CD4-positive, CD25-positive, alpha-beta regulatory T cell (primary cell): ENCODE measurements around the gene DIAPH2. TPM values are rescaled to one million over a fixed set of nuclear protein-coding genes. Genes with fewer than 3 reads are reported as not detected.
"Not testable (repeated sequence)": the region's sequence is repeated elsewhere in the genome, so short reads cannot be mapped to it uniquely, and the experiment has no call there.

Experiments
- ATAC-seq, 2 donors: fragments of 150-1000 bp; cut with Tn5 transposase; one replicate each; pipeline ENCODE4 v1.10.0; 2021; ENCODE audit warnings: low read depth in 2 of 2, moderate number of reproducible peaks in 2 of 2, moderate library complexity in 1 of 2
- DNase-seq, 3 donors: peaks; one replicate each; pipeline versions ENCODE4 v3.0.0 to v3.0.0-alpha.2; 2012 to 2022; ENCODE audit warnings: mixed read lengths in 1 of 3
- H3K27ac ChIP-seq: one replicate; pipeline ENCODE4 v1.7.0; 2013; ENCODE audit warnings: mild to moderate bottlenecking, low read length; ENCODE audit not compliant: insufficient read depth, poor library complexity, severe bottlenecking
- H3K27me3 ChIP-seq: one replicate; pipeline ENCODE4 v1.7.0; 2013; ENCODE audit warnings: low read length; ENCODE audit not compliant: control insufficient read depth, insufficient read depth
- H3K36me3 ChIP-seq: one replicate; pipeline ENCODE4 v1.7.0; 2013; ENCODE audit warnings: mild to moderate bottlenecking, low read length, moderate library complexity; ENCODE audit not compliant: control insufficient read depth, insufficient read depth
- H3K4me1 ChIP-seq: 2 replicates; pipeline ENCODE4 v1.7.0; 2013; ENCODE audit warnings: mild to moderate bottlenecking, low read length; ENCODE audit not compliant: insufficient read depth, control insufficient read depth, poor library complexity, severe bottlenecking
- H3K4me3 ChIP-seq: one replicate; pipeline ENCODE4 v1.7.0; 2013; ENCODE audit warnings: low read depth, mild to moderate bottlenecking, low read length, moderate library complexity
- H3K9me3 ChIP-seq, 2 experiments: 1 replicate in 1 of 2; 2 replicates in 1 of 2; pipeline ENCODE4 v1.7.0; 2013; ENCODE audit warnings: low read length in 2 of 2, mild to moderate bottlenecking in 1 of 2, moderate library complexity in 1 of 2; ENCODE audit not compliant: control insufficient read depth in 2 of 2
- H3K27ac Mint-ChIP-seq, 3 donors: one replicate each; pipeline ENCODE4 v1.8.0; 2020 to 2022; ENCODE audit warnings: mild to moderate bottlenecking in 3 of 3, mixed read lengths in 3 of 3, moderate library complexity in 2 of 3
- H3K27me3 Mint-ChIP-seq: one replicate; pipeline ENCODE4 v1.8.0; 2022; ENCODE audit warnings: mild to moderate bottlenecking, mixed read lengths
- H3K36me3 Mint-ChIP-seq: one replicate; pipeline ENCODE4 v1.8.0; 2020; ENCODE audit warnings: mixed read lengths
- H3K4me1 Mint-ChIP-seq, 4 donors: one replicate each; pipeline ENCODE4 v1.8.0; 2020 to 2022; ENCODE audit warnings: mixed read lengths in 4 of 4, mild to moderate bottlenecking in 1 of 4
- H3K4me3 Mint-ChIP-seq, 4 donors: one replicate each; pipeline ENCODE4 v1.8.0; 2020 to 2022; ENCODE audit warnings: mild to moderate bottlenecking in 4 of 4, mixed read lengths in 4 of 4, moderate library complexity in 3 of 4
- H3K9me3 Mint-ChIP-seq, 7 donors: one replicate each; pipeline ENCODE4 v1.8.0; 2020 to 2022; ENCODE audit warnings: mixed read lengths in 7 of 7, mild to moderate bottlenecking in 3 of 7, moderate library complexity in 2 of 7
- polyA plus RNA-seq, 4 donors: library from polyadenylated mRNA; unstranded; fragments of 300-500 nt; fragmentation: Illumina TruSeq; gene quantifications; one replicate each; pipeline ENCODE4 v1.2.3, GENCODE V29; 2021
- total RNA-seq: library from RNA; stranded (reverse); gene quantifications from one replicate; pipeline ENCODE4 v1.2.3, GENCODE V29; 2022

DIAPH2 gene
- total and polyA plus RNA-seq, 5 donors from 2014 or later = 6.3 to 17.0 (median 6.6) TPM

DNA sequence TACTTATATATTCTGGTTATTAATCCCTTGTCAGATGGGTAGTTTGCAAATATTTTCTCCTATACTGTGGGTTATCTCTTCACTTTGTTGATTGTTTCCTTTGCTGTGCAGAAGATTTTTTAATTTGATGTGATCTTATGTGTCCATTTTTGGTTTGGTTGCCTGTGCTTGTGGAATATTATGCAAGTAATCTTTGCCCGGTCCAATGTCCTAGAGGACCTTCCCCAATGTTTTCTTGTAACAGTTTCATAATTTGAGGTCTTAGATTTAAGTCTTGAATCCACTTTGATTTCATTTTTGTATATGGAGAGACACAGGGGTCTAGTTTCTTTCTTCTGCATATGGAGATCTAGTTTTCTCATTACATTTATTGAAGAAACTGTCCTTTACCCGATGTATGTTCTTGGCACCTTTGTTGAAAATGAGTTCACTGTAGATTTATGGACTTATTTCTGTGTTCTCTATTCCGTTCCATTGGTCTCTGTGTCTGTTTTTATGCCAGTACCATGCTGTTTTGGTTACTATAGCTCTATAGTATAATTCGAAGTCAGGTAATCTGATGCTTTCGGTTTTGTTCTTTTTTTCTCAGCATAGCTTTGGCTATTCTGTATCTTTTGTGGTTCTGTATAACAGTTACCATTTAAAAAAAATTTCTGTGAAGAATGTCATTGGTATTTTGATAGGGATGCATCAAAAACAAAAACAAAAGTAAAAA lies 34.7 kb downstream of the DIAPH2 start:
- Mint-ChIP-seq H3K9me3 (no peaks in the 10 kb centered on the region), H3K27me3 (no peaks in the 10 kb centered on the region), H3K4me3 (no peak overlapping the region), H3K27ac (no peak overlapping the region), H3K4me1 (peaks cover 0 to 11% (median 9%) of the 10 kb centered on the region in 4 donors), H3K36me3 (no peaks in the 10 kb centered on the region)
- H3K9me3 ChIP-seq = no peaks in the 10 kb centered on the region
- H3K4me1 ChIP-seq = no peaks in the 10 kb centered on the region
- ATAC-seq = no peak
- no peak overlapping the region for H3K27ac ChIP-seq
- H3K27me3 ChIP-seq = no peaks in the 10 kb centered on the region
- H3K36me3 ChIP-seq = no peaks in the 10 kb centered on the region
- no peak overlapping the region for H3K4me3 ChIP-seq
- no peak for DNase-seq

- H3K4me3 ChIP-seq = no peak overlapping the region
- ATAC-seq = no peak
- H3K27me3 ChIP-seq = no peaks in the 10 kb centered on the region
- no peaks in the 10 kb centered on the region for H3K36me3 ChIP-seq
- Mint-ChIP-seq H3K9me3 (no peaks in the 10 kb centered on the region), H3K27me3 (no peaks in the 10 kb centered on the region), H3K4me1 (peaks cover 0 to 10% (median 3%) of the 10 kb centered on the region in 4 donors), H3K27ac (no peak overlapping the region), H3K36me3 (no peaks in the 10 kb centered on the region), H3K4me3 (no peak overlapping the region)
- no peak overlapping the region for H3K27ac ChIP-seq
- H3K4me1 ChIP-seq = no peaks in the 10 kb centered on the region
- no peak for DNase-seq
- no peaks in the 10 kb centered on the region for H3K9me3 ChIP-seq
Observed at GRCh38 chrX:96721354-96721753, 36.7 kb downstream of the DIAPH2 start.

DNA sequence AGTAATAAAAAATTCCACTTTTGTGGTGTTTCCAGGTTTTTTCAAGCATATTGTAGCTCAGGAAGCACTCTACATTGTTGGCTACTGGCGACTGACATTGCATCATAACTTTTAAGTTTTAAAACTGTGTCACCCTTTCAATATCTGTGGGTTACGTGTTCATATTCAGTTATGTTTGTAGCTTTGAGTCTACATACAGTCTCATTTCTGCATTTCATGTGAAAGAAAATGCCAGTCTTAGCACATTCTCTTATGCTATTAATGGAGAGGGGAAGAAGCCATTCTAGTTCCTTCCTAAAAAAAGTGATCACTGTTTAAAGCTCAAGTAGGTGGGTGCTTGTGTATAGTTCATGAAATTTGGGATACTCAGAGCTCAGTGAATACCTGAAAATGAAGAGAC lies 38.1 kb downstream of the DIAPH2 start:
- Histone ChIP-seq H3K4me3 (no peak overlapping the region), H3K4me1 (no peaks in the 10 kb centered on the region), H3K9me3 (no peaks in the 10 kb centered on the region), H3K27ac (no peak overlapping the region), H3K27me3 (no peaks in the 10 kb centered on the region), H3K36me3 (no peaks in the 10 kb centered on the region)
- Mint-ChIP-seq H3K27me3 (no peaks in the 10 kb centered on the region), H3K36me3 (no peaks in the 10 kb centered on the region), H3K27ac (no peak overlapping the region), H3K9me3 (no peaks in the 10 kb centered on the region), H3K4me1 (peaks cover 0 to 13% (median 2%) of the 10 kb centered on the region in 4 donors), H3K4me3 (no peak overlapping the region)
- no peak for DNase-seq
- ATAC-seq = no peak

DNA sequence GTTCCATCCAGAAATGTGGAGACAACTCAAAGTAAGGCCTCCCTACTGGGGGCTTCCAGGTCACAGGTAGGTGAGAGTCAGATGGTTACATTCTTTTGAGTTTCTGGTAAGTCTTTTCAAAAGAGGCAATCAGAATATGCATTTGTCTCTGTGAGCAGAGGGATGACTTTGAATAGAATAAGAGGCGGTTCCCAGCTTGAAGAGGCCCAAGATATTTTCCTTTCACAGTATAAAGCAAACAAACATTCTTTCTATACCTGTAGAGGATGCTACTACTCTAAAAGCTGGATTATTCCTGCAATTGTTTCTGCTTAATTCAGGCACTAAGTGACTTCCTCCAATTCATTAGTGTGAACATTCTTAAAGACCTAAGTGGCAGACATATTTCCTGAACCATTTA lies 44.4 kb downstream of the DIAPH2 start:
- H3K4me1 ChIP-seq = no peaks in the 10 kb centered on the region
- peaks cover 3% of the 10 kb centered on the region for H3K36me3 Mint-ChIP-seq
- no peaks in the 10 kb centered on the region for H3K9me3 Mint-ChIP-seq
- H3K4me3 Mint-ChIP-seq = no peak overlapping the region
- H3K4me3 ChIP-seq = no peak overlapping the region
- H3K36me3 ChIP-seq = no peaks in the 10 kb centered on the region
- H3K27ac Mint-ChIP-seq = no peak overlapping the region
- no peak overlapping the region for H3K27ac ChIP-seq
- no peaks in the 10 kb centered on the region for H3K9me3 ChIP-seq
- H3K27me3 ChIP-seq = no peaks in the 10 kb centered on the region
- H3K27me3 Mint-ChIP-seq = no peaks in the 10 kb centered on the region
- ATAC-seq (no peak), DNase-seq (no peak)
- peaks cover 2 to 6% (median 3%) of the 10 kb centered on the region in 4 donors for H3K4me1 Mint-ChIP-seq

- peaks cover 3% of the 10 kb centered on the region for H3K36me3 Mint-ChIP-seq
- H3K27me3 ChIP-seq = no peaks in the 10 kb centered on the region
- H3K4me3 Mint-ChIP-seq = no peak overlapping the region
- no peaks in the 10 kb centered on the region for H3K4me1 ChIP-seq
- H3K4me1 Mint-ChIP-seq = peaks cover 3 to 8% (median 5%) of the 10 kb centered on the region in 4 donors
- no peak overlapping the region for H3K27ac Mint-ChIP-seq
- H3K27ac ChIP-seq = no peak overlapping the region
- no peaks in the 10 kb centered on the region for H3K9me3 Mint-ChIP-seq
- H3K9me3 ChIP-seq = no peaks in the 10 kb centered on the region
- H3K27me3 Mint-ChIP-seq = no peaks in the 10 kb centered on the region
- H3K4me3 ChIP-seq = no peak overlapping the region
- DNase-seq (no peak), ATAC-seq (no peak)
- H3K36me3 ChIP-seq = no peaks in the 10 kb centered on the region
Observed at GRCh38 chrX:96729868-96730643, 45.4 kb downstream of the DIAPH2 start.

- not testable (repeated sequence) for H3K4me1 ChIP-seq, H3K36me3 ChIP-seq, H3K27me3 ChIP-seq, DNase-seq, H3K36me3 Mint-ChIP-seq, H3K27ac ChIP-seq, H3K4me1 Mint-ChIP-seq, H3K4me3 Mint-ChIP-seq, ATAC-seq, H3K27me3 Mint-ChIP-seq, H3K9me3 Mint-ChIP-seq, H3K27ac Mint-ChIP-seq, H3K4me3 ChIP-seq, H3K9me3 ChIP-seq
Observed at GRCh38 chrX:96731000-96731399, 46.4 kb downstream of the DIAPH2 start.

DNA sequence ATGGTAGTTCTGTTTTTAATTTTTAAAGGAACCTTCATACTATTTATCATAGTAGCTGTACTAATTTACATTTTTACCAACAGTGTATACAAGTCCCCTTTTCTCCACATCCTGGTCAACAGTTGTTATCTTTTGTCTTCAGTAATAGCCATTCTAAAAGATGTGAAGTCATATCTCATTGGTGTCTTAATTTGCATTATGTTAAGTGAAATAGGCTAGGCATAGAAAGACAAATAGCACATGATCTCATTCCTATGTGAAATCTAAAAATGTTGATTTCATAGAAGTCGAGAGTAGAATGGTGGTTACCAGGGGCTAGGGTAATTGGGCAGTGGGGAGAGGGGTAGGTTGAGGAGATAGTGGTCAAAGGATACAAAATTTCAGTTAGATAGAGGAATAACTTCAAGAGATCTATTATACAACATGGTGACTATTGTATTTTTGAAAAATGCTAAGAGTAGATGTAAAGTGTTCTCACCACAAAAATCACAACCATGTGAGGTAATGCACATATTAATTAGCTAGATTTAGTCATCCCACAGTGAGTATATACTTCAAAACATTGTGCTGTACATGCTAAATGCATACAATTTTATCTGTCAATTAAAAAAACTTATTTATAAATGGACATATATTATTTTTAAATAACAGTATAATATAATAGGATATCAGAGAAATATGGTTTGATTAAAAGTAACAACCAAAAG lies 58.9 kb downstream of the DIAPH2 start:
- Mint-ChIP-seq H3K36me3 (peaks cover 4% of the 10 kb centered on the region), H3K4me1 (no peaks in the 10 kb centered on the region), H3K27ac (no peak overlapping the region), H3K9me3 (peaks cover 0 to 2% (median 0%) of the 10 kb centered on the region in 7 donors), H3K27me3 (no peaks in the 10 kb centered on the region), H3K4me3 (no peak overlapping the region)
- H3K4me3 ChIP-seq = no peak overlapping the region
- no peak for ATAC-seq
- no peaks in the 10 kb centered on the region for H3K27me3 ChIP-seq
- no peaks in the 10 kb centered on the region for H3K36me3 ChIP-seq
- no peaks in the 10 kb centered on the region for H3K9me3 ChIP-seq
- DNase-seq = no peak
- H3K4me1 ChIP-seq = no peaks in the 10 kb centered on the region
- H3K27ac ChIP-seq = no peak overlapping the region
